ENCODE measurements around the gene SSNA1. TPM values are rescaled to one million over a fixed set of nuclear protein-coding genes. Genes with fewer than 3 reads are reported as not detected.
A peak's percentile ranks its signal among the peaks of the same experiment; 100 is the strongest.

SSNA1 gene
- total and polyA plus RNA-seq, 2 donors (not counting 1 experiment from before 2014, with no cell fraction given), result 53.6 to 129 TPM

DNA sequence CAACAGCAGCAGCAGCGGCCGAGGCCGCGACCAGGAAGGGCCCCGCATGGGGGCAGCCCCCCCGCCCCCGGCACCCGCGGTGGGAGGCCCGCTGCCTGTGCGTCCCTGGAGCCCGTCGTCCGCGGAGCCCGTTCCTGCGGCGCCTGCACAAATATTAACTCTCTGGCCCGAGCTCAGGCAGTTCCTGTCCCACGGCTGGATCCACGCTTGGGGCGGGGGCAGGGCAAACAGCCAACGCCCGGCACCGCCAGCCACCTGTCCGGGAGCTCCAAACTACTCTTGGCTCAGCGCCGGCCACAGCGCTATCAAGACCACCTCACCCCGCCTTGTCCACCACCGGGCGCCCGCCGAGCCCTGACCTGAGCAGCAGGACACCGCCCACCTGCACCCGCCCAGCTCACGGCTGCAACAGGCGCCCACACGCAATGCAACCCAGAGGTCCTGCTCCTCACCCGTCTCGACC, 18.5 kb upstream of the SSNA1 start, which contains the start of gene LRRC26:
Gene LRRC26 (minus strand): TSS at position 156 of the 463 bp plus-strand sequence. CDS start 108 bp downstream, at position 48.
- DNase-seq, result no peak
- Histone ChIP-seq H2AFZ (ENCODE audit: insufficient read depth, low read depth, low read length, poor library complexity, severe bottlenecking) (peak within 1 kb of the TSS; percentile 16), H3K9me3 (ENCODE audit: control extremely low read depth in 1 of 3, control insufficient read depth in 2 of 3, insufficient read depth in 1 of 3, low read length in 2 of 3) (peaks cover 0 to 17% (median 0%) of the 10 kb centered on the region in 3 donors), H3K4me2 (replicated peaks; ENCODE audit: low read depth, low read length, poor library complexity, severe bottlenecking) (peak within 1 kb of the TSS; percentile 74), H3K36me3 (replicated peaks in 1 of 2; ENCODE audit: control extremely low read depth in 1 of 2, control insufficient read depth in 1 of 2, extremely low read depth in 1 of 2, insufficient read depth in 2 of 2, low read length in 1 of 2) (no peaks in the 10 kb centered on the region), H3K79me2 (ENCODE audit: control insufficient read depth, insufficient read depth, low read length) (no peaks in the 10 kb centered on the region), H3K9ac (ENCODE audit: low read length) (peak within 1 kb of the TSS; percentile 48), H3K27ac (ENCODE audit: low read length in 2 of 2) (no peak within 1 kb of the TSS), H4K20me1 (ENCODE audit: control insufficient read depth, insufficient read depth, low read length, poor library complexity, severe bottlenecking) (no peaks in the 10 kb centered on the region), H3K4me1 (ENCODE audit: control insufficient read depth in 2 of 2, insufficient read depth in 2 of 2, low read length in 2 of 2) (peaks cover 9 to 40% of the 10 kb centered on the region in 2 donors), H3K27me3 (replicated peaks in 1 of 4; ENCODE audit: control extremely low read depth in 1 of 4, control insufficient read depth in 3 of 4, insufficient read depth in 4 of 4, low read length in 3 of 4) (peaks cover 0 to 70% (median 34%) of the 10 kb centered on the region in 4 experiments), H3K4me3 (ENCODE audit: control extremely low read depth in 1 of 5, extremely low read depth in 1 of 5, insufficient read depth in 1 of 5, low read depth in 2 of 5, low read length in 4 of 5) (peak within 1 kb of the TSS in 3 of 5 experiments; percentile 18 to 29 (median 21))
- ChIA-PET POLR2A (interaction anchor here (0.6 kb wide), 1 partner anchor 19 kb away, joined by 3 read pairs; no protein-coding TSS in a partner anchor), CTCF (interaction anchor here (0.8 to 1.0 kb wide), 2 partner anchors 51 to 58 kb away, joined by 3 read pairs; partner anchors contain the start of gene RNF224)
- H3K4me1 Mint-ChIP-seq, result peaks cover 13% of the 10 kb centered on the region
- intact Hi-C loops (cut with micrococcal nuclease), result no loop called here
- H3K27me3 Mint-ChIP-seq, result peaks cover 16% of the 10 kb centered on the region
- H3K4me3 Mint-ChIP-seq, result peak within 1 kb of the TSS; percentile 69
- H3K27ac Mint-ChIP-seq, result no peak within 1 kb of the TSS
- TF ChIP-seq EZH2 (IDR thresholded peaks at IDR 0.05; ENCODE audit: borderline replicate concordance, insufficient read depth, low read depth, low read length, poor library complexity, severe bottlenecking), result no peak
- TF ChIP-seq, protein P1, sequence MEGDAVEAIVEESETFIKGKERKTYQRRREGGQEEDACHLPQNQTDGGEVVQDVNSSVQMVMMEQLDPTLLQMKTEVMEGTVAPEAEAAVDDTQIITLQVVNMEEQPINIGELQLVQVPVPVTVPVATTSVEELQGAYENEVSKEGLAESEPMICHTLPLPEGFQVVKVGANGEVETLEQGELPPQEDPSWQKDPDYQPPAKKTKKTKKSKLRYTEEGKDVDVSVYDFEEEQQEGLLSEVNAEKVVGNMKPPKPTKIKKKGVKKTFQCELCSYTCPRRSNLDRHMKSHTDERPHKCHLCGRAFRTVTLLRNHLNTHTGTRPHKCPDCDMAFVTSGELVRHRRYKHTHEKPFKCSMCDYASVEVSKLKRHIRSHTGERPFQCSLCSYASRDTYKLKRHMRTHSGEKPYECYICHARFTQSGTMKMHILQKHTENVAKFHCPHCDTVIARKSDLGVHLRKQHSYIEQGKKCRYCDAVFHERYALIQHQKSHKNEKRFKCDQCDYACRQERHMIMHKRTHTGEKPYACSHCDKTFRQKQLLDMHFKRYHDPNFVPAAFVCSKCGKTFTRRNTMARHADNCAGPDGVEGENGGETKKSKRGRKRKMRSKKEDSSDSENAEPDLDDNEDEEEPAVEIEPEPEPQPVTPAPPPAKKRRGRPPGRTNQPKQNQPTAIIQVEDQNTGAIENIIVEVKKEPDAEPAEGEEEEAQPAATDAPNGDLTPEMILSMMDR (IDR thresholded peaks at IDR 0.05), result no peak
- 21% methylated on average over 41 of the region's 41 CpGs for WGBS (ENCODE audit: insufficient coverage)
- H3K9me3 Mint-ChIP-seq (ENCODE audit: insufficient read depth), result no peaks in the 10 kb centered on the region
- no peak for ATAC-seq (ENCODE audit: low read depth)

DNA sequence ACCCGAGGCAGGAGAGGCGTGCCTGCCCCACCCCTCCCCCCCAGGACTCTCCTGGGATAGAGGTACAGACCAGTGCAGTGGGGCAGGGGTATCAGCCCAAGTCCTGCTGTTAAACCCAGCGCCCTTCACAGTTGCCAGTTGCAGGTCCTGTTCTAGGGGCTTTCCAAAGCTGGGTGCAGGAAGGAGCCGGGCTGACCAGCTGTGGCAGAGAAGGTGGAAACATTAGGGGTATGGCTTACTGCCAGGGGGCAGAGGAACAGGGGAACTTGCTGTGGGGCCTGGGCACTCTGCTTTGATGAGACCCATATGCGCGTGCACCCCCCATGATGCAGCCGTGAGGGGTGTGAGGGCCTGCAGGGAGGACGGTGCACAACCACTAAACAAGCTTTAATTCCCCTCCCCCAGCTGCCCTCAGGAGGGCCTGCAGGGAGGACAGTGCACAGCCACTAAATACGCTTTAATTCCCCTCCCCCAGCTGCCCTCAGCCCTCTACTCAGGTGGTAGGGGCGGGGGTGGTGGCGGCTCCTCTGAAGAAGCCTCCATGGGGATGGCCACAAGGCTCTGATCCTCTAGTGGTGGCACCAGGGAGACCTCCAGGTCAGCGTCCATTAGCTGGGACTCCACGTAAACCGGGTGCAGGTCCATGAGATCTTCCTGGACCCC, 17.9 kb upstream of the SSNA1 start:
- Histone ChIP-seq H3K79me2 (ENCODE audit: control insufficient read depth, insufficient read depth, low read length) (no peaks in the 10 kb centered on the region), H3K4me2 (replicated peaks; ENCODE audit: low read depth, low read length, poor library complexity, severe bottlenecking) (no peak overlapping the region), H3K36me3 (replicated peaks in 1 of 2; ENCODE audit: control extremely low read depth in 1 of 2, control insufficient read depth in 1 of 2, extremely low read depth in 1 of 2, insufficient read depth in 2 of 2, low read length in 1 of 2) (no peaks in the 10 kb centered on the region), H3K4me3 (ENCODE audit: control extremely low read depth in 1 of 5, extremely low read depth in 1 of 5, insufficient read depth in 1 of 5, low read depth in 2 of 5, low read length in 4 of 5) (no peak overlapping the region), H2AFZ (ENCODE audit: insufficient read depth, low read depth, low read length, poor library complexity, severe bottlenecking) (no peak overlapping the region), H3K4me1 (ENCODE audit: control insufficient read depth in 2 of 2, insufficient read depth in 2 of 2, low read length in 2 of 2) (peaks cover 15 to 44% of the 10 kb centered on the region in 2 donors), H3K27ac (ENCODE audit: low read length in 2 of 2) (no peak overlapping the region), H4K20me1 (ENCODE audit: control insufficient read depth, insufficient read depth, low read length, poor library complexity, severe bottlenecking) (no peaks in the 10 kb centered on the region), H3K27me3 (replicated peaks in 1 of 4; ENCODE audit: control extremely low read depth in 1 of 4, control insufficient read depth in 3 of 4, insufficient read depth in 4 of 4, low read length in 3 of 4) (peaks cover 0 to 63% (median 31%) of the 10 kb centered on the region in 4 experiments), H3K9ac (ENCODE audit: low read length) (no peak overlapping the region), H3K9me3 (ENCODE audit: control extremely low read depth in 1 of 3, control insufficient read depth in 2 of 3, insufficient read depth in 1 of 3, low read length in 2 of 3) (peaks cover 0 to 17% (median 0%) of the 10 kb centered on the region in 3 donors)
- ATAC-seq (ENCODE audit: low read depth) (no peak), DNase-seq (no peak)
- TF ChIP-seq, protein P1 (IDR thresholded peaks at IDR 0.05), result no peak
- TF ChIP-seq EZH2 (IDR thresholded peaks at IDR 0.05; ENCODE audit: borderline replicate concordance, insufficient read depth, low read depth, low read length, poor library complexity, severe bottlenecking), result no peak
- intact Hi-C loops (cut with micrococcal nuclease), result no loop called here
- Mint-ChIP-seq H3K4me3 (peak overlapping the region; percentile 16), H3K4me1 (peaks cover 13% of the 10 kb centered on the region), H3K27me3 (peaks cover 10% of the 10 kb centered on the region), H3K9me3 (ENCODE audit: insufficient read depth) (no peaks in the 10 kb centered on the region), H3K27ac (no peak overlapping the region)
- 76% methylated on average over 8 of the region's 14 CpGs for WGBS (ENCODE audit: insufficient coverage)
- ChIA-PET CTCF (no interaction called here), POLR2A (no interaction called here)
